ENCODE results near the gene USP37.

Gene USP37

DNA sequence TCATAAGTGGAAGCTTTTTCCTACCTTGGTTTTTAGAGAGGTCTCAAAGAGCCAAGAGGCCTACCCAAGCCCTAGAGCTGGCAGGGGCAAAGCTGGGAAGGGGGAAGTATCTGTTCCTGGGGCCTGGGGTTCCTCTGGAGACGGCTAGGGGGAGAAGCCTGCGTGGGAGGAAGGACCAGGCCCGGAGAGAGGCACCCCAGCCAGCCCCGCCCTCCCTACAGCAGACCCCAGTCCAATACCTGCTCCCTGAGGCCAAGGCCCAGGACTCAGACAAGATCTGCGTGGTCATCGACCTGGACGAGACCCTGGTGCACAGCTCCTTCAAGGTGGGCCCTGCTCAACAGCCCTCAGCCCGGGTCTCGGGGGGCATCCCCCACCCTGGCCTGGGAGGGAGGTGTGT lies 166.3 kb downstream of the USP37 start:
- Histone ChIP-seq H3K27ac (peak overlapping the region; percentile 96), H3K4me3 (peak overlapping the region; percentile 88)
- no peak for DNase-seq (ENCODE audit: low spot score)
- TF ChIP-seq, protein P1, sequence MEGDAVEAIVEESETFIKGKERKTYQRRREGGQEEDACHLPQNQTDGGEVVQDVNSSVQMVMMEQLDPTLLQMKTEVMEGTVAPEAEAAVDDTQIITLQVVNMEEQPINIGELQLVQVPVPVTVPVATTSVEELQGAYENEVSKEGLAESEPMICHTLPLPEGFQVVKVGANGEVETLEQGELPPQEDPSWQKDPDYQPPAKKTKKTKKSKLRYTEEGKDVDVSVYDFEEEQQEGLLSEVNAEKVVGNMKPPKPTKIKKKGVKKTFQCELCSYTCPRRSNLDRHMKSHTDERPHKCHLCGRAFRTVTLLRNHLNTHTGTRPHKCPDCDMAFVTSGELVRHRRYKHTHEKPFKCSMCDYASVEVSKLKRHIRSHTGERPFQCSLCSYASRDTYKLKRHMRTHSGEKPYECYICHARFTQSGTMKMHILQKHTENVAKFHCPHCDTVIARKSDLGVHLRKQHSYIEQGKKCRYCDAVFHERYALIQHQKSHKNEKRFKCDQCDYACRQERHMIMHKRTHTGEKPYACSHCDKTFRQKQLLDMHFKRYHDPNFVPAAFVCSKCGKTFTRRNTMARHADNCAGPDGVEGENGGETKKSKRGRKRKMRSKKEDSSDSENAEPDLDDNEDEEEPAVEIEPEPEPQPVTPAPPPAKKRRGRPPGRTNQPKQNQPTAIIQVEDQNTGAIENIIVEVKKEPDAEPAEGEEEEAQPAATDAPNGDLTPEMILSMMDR (IDR thresholded peaks at IDR 0.05), result no peak

DNA sequence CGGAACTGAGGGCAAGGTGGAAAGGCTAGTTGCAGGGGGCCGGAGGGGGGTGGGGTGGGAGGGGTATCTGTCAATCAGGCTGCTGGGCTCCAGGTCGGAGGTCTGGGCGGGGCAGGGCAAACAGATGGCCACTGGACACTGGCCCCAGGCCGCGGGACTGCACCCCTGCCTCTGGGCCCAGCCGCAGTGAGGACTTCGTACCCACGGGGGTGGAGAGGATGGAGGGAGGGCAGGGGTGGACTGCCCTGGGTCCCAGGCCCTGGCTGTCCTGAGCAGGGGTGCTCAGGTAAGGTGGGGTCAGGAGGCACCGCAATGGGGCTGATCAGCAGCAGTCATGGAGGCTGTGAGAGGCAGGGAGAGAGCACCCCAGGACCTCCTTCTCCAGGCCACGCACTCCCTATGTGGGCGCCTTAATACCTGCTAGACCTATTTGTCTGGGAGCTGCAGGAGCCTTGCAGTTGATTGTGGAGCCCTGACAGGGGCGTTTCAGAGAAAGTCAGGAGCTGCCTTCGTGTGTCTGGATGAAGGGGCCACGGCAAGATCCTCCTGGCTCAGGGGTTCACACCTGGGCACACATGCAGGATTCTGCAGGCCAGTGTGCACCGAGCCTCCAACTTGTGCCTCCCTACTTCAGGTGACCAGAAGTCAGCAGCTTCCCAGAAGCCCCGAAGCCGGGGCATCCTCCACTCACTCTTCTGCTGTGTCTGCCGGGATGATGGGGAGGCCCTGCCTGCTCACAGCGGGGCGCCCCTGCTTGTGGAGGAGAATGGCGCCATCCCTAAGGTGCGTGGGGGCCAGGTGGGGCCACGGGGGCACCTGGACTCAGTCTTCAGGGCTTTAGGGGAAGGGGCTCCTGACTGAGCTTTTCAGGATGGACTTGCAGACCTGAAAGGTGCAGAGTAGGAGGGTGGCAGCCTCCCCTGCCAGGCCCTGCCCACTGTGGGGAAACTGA lies 166.9 kb downstream of the USP37 start:
- peak overlapping the region; percentile 88 for H3K4me3 ChIP-seq
- TF ChIP-seq, protein P1 (IDR thresholded peaks at IDR 0.05), result no peak
- DNase-seq (ENCODE audit: low spot score), result no peak
- H3K27ac ChIP-seq, result peak overlapping the region; percentile 96

Data from coronary artery (tissue), 2 donors.